Vagina (tissue), 2 donors: ENCODE measurements around the gene NCOA5.

ENCODE experiments used
- POLR2A ChIP-seq, 2 donors: fragments of 450-650 bp; IDR thresholded peaks; one replicate each; pipeline ENCODE4 v1.6.1; 2017; ENCODE audit warnings: antibody characterized with exemption in 2 of 2, mild to moderate bottlenecking in 2 of 2, moderate library complexity in 2 of 2
- TF ChIP-seq, protein P1 (sequence below), 3 experiments: fragments of 450-650 bp in 2 of 3; fragments of 200-600 bp in 1 of 3; sonication (generic) in 1 of 3; IDR thresholded peaks; one replicate each; pipeline ENCODE4 v1.5.1; 2017 to 2019; ENCODE audit warnings: antibody characterized with exemption in 3 of 3, mild to moderate bottlenecking in 2 of 3, moderate library complexity in 2 of 3

- TF ChIP-seq, protein P1, sequence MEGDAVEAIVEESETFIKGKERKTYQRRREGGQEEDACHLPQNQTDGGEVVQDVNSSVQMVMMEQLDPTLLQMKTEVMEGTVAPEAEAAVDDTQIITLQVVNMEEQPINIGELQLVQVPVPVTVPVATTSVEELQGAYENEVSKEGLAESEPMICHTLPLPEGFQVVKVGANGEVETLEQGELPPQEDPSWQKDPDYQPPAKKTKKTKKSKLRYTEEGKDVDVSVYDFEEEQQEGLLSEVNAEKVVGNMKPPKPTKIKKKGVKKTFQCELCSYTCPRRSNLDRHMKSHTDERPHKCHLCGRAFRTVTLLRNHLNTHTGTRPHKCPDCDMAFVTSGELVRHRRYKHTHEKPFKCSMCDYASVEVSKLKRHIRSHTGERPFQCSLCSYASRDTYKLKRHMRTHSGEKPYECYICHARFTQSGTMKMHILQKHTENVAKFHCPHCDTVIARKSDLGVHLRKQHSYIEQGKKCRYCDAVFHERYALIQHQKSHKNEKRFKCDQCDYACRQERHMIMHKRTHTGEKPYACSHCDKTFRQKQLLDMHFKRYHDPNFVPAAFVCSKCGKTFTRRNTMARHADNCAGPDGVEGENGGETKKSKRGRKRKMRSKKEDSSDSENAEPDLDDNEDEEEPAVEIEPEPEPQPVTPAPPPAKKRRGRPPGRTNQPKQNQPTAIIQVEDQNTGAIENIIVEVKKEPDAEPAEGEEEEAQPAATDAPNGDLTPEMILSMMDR (IDR thresholded peaks at IDR 0.05): no peak
- TF ChIP-seq POLR2A (IDR thresholded peaks at IDR 0.05): no peak
These were observed 44.3 kb upstream of the NCOA5 start for GRCh38 chr20:46133886-46134654.
